ENCODE measurements around the gene SCAP. TPM values are rescaled to one million over a fixed set of nuclear protein-coding genes. Genes with fewer than 3 reads are reported as not detected.

Gene SCAP
- total and polyA plus RNA-seq, 2 experiments from 2014 or later, result 83.2 to 94.8 TPM

DNA sequence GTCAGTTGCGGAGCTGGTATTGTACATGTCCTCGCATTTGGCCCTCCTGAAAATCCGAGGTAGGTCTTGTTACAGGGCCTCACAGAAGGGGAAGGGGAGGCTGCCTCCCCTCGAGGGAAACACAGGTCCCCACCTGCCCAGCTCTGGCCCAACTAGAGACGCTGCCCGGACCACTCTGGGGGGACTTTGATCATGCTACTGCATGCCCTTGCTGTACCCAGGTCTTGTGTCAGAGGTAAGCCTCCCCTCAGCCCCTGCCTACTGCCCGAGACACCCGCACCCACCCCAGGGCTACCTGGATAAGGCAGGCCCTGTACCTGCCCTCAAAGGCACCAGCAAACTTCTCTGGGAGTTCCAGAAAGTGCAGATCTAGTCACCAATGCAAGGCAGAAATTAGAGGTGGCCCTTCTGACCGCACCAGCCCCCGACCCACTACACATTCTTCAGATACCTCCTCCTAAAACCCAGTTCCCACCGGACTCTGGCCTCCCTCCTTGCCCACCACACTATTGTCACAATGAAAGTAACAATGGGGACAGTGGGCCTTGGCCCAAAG, 981 bp upstream of the SCAP start:
- no peaks in the 10 kb centered on the region for H3K27me3 ChIP-seq
- 87% methylated on average over 11 of the region's 11 CpGs for whole genome bisulfite sequencing (ENCODE audit: low lambda C conversion rate, missing lambda C conversion rate)
- peaks cover 41% of the 10 kb centered on the region for H3K79me2 ChIP-seq
- no peak overlapping the region for H3K4me3 ChIP-seq
- H2AFZ ChIP-seq, result peak overlapping the region; percentile 98
- peak overlapping the region; percentile 94 for H3K4me2 ChIP-seq
- no peaks in the 10 kb centered on the region for H3K9me3 ChIP-seq (ENCODE audit: low read depth)
- peak overlapping the region; percentile 82 for H3K27ac ChIP-seq
- H3K4me1 ChIP-seq (ENCODE audit: insufficient read depth), result peaks cover 29% of the 10 kb centered on the region
- no peak for DNase-seq (ENCODE audit: low spot score)
- H3K9me2 ChIP-seq (replicated peaks; ENCODE audit: insufficient read depth), result no peaks in the 10 kb centered on the region
- TF ChIP-seq EZH2 (IDR thresholded peaks at IDR 0.05; ENCODE audit: borderline replicate concordance) (no peak), EZH2phosphoT487 (IDR thresholded peaks at IDR 0.05; ENCODE audit: low read depth, severe bottlenecking, unreplicated experiment) (no peak)
- TF ChIP-seq, protein P1, sequence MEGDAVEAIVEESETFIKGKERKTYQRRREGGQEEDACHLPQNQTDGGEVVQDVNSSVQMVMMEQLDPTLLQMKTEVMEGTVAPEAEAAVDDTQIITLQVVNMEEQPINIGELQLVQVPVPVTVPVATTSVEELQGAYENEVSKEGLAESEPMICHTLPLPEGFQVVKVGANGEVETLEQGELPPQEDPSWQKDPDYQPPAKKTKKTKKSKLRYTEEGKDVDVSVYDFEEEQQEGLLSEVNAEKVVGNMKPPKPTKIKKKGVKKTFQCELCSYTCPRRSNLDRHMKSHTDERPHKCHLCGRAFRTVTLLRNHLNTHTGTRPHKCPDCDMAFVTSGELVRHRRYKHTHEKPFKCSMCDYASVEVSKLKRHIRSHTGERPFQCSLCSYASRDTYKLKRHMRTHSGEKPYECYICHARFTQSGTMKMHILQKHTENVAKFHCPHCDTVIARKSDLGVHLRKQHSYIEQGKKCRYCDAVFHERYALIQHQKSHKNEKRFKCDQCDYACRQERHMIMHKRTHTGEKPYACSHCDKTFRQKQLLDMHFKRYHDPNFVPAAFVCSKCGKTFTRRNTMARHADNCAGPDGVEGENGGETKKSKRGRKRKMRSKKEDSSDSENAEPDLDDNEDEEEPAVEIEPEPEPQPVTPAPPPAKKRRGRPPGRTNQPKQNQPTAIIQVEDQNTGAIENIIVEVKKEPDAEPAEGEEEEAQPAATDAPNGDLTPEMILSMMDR (IDR thresholded peaks at IDR 0.05; ENCODE audit: poor library complexity), result no peak
- H3K36me3 ChIP-seq (replicated peaks; ENCODE audit: insufficient read depth, low read depth), result no peaks in the 10 kb centered on the region
- peaks cover 11% of the 10 kb centered on the region for H4K20me1 ChIP-seq (ENCODE audit: insufficient read depth, poor library complexity, severe bottlenecking)

GRCh38 chr3:47476330-47476626, 537 bp upstream of the SCAP start:
- Histone ChIP-seq H3K4me1 (ENCODE audit: insufficient read depth) (peaks cover 25% of the 10 kb centered on the region), H3K9me3 (ENCODE audit: low read depth) (no peaks in the 10 kb centered on the region), H3K4me2 (peak overlapping the region; percentile 94), H3K9me2 (replicated peaks; ENCODE audit: insufficient read depth) (no peaks in the 10 kb centered on the region), H3K27me3 (no peaks in the 10 kb centered on the region), H3K79me2 (peaks cover 46% of the 10 kb centered on the region), H3K27ac (peak overlapping the region; percentile 82), H4K20me1 (ENCODE audit: insufficient read depth, poor library complexity, severe bottlenecking) (peaks cover 16% of the 10 kb centered on the region), H2AFZ (peak overlapping the region; percentile 98), H3K36me3 (replicated peaks; ENCODE audit: insufficient read depth, low read depth) (no peaks in the 10 kb centered on the region), H3K4me3 (peak overlapping the region; percentile 41)
- TF ChIP-seq EZH2phosphoT487 (IDR thresholded peaks at IDR 0.05; ENCODE audit: low read depth, severe bottlenecking, unreplicated experiment) (no peak), EZH2 (IDR thresholded peaks at IDR 0.05; ENCODE audit: borderline replicate concordance) (no peak)
- TF ChIP-seq, protein P1 (IDR thresholded peaks at IDR 0.05; ENCODE audit: poor library complexity), result no peak
- 84% methylated on average over 5 of the region's 5 CpGs for WGBS (ENCODE audit: low lambda C conversion rate, missing lambda C conversion rate)
- DNase-seq (ENCODE audit: low spot score), result no peak

DNA sequence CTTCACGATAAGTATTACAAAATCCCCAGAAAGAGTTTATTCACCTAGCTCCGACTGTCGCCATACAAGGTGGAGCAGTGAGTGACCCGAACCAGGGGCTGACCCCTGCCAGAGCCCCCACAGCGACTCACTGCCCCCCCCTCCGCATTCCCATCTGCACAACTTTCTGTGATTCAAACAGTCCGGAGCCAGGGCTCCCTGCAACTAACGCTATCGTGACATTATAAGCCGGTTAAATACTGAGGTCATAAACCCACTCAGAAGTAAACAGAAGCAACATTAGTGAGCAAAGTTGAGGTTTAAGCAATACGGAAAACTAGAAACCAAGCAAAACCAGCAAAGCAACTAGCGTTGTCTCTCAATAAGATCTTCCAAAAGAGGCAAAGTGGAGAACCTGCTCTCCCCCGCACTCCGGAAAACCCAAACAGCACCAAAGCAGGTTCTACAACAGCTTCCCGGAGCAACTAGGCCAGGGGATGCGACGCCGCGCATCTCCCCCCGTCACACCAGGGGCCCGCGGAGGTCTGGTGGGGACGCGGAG, 642 bp downstream of the SCAP start:
- Histone ChIP-seq H3K36me3 (replicated peaks; ENCODE audit: insufficient read depth, low read depth) (no peaks in the 10 kb centered on the region), H3K27ac (peak overlapping the region; percentile 91), H2AFZ (peak overlapping the region; percentile 85), H3K27me3 (no peaks in the 10 kb centered on the region), H3K4me3 (peak overlapping the region; percentile 99), H3K4me1 (ENCODE audit: insufficient read depth) (peaks cover 25% of the 10 kb centered on the region), H4K20me1 (ENCODE audit: insufficient read depth, poor library complexity, severe bottlenecking) (peaks cover 21% of the 10 kb centered on the region), H3K9me3 (ENCODE audit: low read depth) (no peaks in the 10 kb centered on the region), H3K9me2 (replicated peaks; ENCODE audit: insufficient read depth) (no peaks in the 10 kb centered on the region), H3K4me2 (peak overlapping the region; percentile 94), H3K79me2 (peaks cover 58% of the 10 kb centered on the region)
- DNase-seq (ENCODE audit: low spot score), result peak; percentile 45
- 2% methylated on average over 24 of the region's 24 CpGs for WGBS (ENCODE audit: low lambda C conversion rate, missing lambda C conversion rate)
- TF ChIP-seq EZH2phosphoT487 (IDR thresholded peaks at IDR 0.05; ENCODE audit: low read depth, severe bottlenecking, unreplicated experiment), result no peak
- no peak for TF ChIP-seq EZH2 (IDR thresholded peaks at IDR 0.05; ENCODE audit: borderline replicate concordance)
- TF ChIP-seq, protein P1 (IDR thresholded peaks at IDR 0.05; ENCODE audit: poor library complexity), result no peak

Measured in hepatocyte (in vitro differentiated cells).